ENCODE data around the gene LZTS3.
"Not testable (repeated sequence)": the region's sequence is repeated elsewhere in the genome, so short reads cannot be mapped to it uniquely, and the experiment has no call there.

LZTS3 gene

DNA sequence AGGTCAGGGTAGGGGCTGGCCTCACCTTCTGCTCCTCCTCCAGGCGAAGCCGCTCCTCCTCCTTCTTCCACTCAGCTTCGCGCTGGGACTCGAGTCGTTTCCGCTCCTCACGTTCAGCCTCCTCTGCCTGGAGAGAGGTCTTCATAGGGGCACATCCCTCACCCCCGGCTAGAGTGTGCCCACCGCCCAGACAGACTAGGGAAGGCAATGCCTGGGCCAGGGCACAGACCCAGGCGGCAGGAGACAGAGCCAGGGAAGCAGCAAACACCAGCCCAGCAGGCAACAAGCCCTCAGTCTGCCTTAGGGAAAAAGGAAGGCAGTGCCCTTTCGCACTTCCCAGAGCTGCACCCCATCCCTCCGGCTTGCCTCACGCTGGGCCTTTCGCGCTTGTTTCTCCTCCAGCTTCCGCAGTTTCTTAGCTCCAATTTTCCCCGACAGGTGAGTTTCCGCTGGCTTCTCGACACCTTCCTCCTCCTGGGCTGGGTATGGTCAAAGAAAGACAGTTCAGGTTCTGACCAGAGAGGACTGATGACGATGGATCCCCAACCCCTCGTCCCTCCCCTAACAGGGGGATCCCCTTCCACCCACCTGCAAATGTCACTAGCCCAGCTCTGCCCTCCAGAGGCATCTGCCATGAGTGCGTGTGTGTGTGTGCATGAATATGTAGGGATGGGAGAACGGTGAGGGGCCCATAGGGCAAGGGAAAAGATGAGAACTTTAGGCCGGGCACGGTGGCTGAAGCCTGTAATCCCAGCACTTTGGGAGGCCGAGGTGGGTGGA lies 26.8 kb upstream of the LZTS3 start:
- DNase-seq = no peak
- no peak for TF ChIP-seq GATA1 (IDR thresholded peaks at IDR 0.05; ENCODE audit: low read depth, low read length)
- no peak for TF ChIP-seq POLR2A (IDR thresholded peaks at IDR 0.05; ENCODE audit: low read length)

DNA sequence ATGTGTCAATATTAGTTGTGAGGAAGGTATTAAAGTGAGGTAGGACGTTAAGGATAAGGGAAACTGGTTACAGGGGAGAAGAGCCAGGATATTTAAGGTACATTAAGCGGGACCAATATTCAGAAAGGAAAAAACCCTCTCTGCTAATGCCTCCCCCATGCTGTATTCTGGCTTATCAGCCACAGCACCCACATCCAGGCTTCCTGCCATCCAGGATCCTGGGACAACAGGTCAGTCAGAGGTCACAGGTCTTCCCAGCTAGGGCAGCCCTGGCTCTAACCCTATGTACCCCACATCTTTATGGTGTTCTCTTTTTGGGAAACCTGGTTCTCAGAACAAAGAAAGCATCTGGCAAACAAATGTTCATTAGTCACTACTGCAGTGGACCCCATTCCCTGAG lies 25.9 kb upstream of the LZTS3 start:
- TF ChIP-seq GATA1 (IDR thresholded peaks at IDR 0.05; ENCODE audit: low read depth, low read length) (no peak), POLR2A (IDR thresholded peaks at IDR 0.05; ENCODE audit: low read length) (no peak)
- DNase-seq = no peak

DNA sequence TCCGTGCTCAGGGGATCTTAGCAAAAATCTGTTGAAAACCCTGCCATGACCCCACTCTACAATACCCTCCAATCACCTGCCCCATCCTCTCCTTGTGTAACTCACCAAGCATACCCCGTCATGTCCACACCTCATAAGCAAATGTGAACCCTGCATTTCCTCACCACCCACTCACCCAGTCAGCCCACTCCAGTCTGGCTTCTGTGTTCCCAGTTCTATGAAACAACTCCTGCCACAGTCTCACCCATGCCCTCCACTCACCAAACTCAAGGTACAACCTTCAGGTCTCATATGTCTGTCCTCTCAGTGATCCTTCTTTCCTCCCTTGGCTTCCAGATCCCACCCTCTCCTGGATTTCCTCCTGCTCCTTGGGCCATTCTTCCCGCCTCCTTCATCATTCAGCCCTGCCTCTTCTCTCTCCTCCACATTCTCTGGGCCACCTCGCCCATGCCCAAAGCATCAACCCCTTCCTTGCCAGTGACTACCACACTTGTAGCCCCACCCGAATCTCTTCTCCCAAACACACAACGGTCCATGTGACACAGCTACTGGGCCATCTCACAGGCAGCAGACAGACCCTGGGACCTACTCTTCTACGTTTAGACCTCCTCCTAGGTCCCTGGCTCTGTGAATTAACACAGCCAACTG lies 22.4 kb upstream of the LZTS3 start:
- no peak for TF ChIP-seq POLR2A (IDR thresholded peaks at IDR 0.05; ENCODE audit: low read length)
- no peak for TF ChIP-seq GATA1 (IDR thresholded peaks at IDR 0.05; ENCODE audit: low read depth, low read length)

DNA sequence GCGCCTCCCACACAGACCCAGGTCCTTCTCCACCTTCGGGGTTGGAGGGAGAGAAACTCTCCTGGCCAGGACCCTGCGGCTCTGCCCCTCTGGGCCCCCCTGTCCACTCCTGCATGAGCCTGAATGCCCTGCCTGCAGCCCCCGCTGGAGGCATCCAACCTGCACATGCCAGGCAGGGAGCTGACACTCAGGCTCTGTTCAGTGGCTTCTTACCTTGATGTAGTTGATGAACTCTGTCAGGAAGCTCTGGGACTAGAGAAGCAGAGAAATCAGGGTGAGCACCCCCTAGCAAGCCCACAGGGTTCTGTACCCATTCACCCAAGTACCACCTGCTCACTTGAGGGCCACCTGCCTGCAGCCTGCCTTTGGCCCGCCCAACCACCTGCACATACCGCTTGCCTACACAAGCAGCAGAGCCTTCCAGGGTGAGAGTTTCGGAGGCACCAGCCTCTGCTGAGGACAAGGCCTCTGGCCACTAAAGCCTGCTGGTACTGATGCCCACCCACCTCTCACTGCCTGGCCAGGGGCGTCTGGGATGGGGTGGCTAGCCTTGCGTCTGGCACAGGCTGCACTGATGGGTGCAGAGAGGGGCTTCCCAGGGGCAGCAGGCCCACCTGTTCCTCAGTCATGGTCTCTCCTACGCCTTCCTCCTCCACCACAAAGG lies 21.4 kb upstream of the LZTS3 start:
- TF ChIP-seq GATA1 (IDR thresholded peaks at IDR 0.05; ENCODE audit: low read depth, low read length) (no peak), POLR2A (IDR thresholded peaks at IDR 0.05; ENCODE audit: low read length) (no peak)
- no peak for DNase-seq

More for the DNA sequence above, 22.4 kb upstream of the LZTS3 start:
- DNase-seq = no peak

DNA sequence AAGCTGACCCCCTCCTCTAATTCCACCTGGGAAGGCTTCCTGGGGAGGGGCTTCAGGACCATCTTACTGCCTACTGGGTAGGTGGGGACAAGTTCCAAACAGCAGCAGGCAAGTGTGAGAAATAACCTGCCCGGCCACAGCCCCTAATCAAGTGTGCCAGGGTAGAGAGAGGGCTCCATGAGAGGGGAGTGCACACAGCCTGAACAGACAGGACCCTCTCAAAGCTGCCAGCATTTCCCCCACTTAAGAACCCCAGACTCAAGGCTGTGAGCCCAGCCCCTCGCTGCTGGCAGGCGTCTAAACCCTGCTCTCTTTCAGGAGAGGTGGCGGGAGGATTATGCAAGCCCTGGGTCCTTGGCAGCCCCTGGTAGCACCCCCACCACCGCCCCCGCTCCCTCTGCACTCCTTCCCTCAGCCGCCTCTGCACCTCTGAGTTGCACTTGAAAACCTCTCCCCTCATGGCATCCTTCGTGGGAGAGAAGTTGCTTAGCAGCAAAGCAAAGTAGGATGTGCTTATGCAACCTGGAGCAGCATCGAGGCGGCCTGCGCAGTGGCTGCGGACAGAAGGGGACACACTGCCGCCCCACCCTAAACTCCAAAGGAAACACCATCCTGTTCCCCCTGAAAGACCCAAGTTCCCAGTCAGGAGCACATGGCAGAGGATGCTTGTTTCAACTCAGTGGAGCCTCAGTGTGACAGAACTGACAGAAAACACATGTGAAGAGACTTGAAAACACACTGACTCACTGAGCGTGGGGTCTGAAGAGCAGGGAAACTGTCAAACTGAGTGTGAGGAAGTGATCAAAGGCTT lies 20.7 kb upstream of the LZTS3 start:
- TF ChIP-seq POLR2A (IDR thresholded peaks at IDR 0.05; ENCODE audit: low read length) (no peak), GATA1 (IDR thresholded peaks at IDR 0.05; ENCODE audit: low read depth, low read length) (no peak)
- DNase-seq = no peak

DNA sequence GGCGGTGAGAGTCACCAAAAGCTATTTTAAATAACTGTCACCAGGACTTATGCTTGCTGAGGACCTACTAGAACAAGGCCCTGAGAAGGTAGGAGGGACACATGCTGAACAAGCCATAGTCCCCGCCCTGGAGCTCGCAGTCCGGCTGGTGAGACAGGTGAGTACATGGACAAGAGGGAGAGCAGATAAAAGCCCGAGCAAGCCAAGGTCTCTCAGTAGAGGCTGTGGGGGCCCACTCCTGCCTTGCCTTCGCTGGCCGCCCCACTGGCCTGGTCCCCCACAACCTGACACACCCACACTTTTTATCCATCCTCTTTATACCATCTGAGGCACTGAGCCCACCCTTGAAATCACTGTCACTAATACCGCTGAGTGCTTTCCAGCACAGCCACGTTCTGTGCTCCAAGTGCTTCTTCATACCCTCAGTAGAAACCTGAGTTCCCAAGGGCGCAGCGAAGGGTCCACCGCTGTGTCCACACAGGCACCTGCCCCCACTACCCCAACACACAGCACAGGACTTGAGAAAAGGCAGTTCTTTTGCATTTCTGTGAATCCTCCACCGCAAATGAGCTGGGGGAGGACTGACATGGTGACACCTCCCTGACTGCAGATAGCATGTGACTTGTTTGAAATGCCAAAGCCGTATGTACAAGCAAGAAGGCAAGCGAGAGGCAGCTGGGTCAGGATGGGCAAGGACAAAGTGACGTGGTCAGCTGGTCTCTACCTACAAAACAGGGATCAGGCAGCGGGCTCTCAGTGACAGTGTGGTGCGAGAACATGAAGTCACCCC lies 19.1 kb upstream of the LZTS3 start:
- no peak for DNase-seq
- TF ChIP-seq GATA1 (IDR thresholded peaks at IDR 0.05; ENCODE audit: low read depth, low read length) (no peak), POLR2A (IDR thresholded peaks at IDR 0.05; ENCODE audit: low read length) (no peak)

DNA sequence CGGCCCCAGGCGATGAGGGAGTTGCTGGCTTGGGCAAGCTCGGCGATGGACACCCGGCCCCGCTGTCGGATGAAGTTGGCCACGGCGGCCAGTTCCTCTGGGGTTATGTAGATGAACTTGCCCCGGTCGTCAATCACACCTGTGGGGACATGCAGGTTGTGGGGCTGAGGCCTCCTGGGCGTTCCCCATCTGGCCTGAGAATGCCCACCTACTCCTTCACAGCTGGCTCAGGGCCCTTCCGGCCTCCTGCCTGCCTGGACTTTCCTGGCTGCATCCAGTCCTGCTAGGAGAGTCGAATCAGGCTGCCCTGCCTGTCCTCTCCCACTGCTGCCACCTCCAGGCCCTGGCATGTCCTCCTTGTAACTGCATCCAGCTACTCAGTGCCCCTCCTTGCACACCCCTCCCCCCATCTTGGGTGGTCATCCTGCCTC lies 17.3 kb upstream of the LZTS3 start:
- no peak for TF ChIP-seq POLR2A (IDR thresholded peaks at IDR 0.05; ENCODE audit: low read length)
- no peak for TF ChIP-seq GATA1 (IDR thresholded peaks at IDR 0.05; ENCODE audit: low read depth, low read length)
- no peak for DNase-seq

DNA sequence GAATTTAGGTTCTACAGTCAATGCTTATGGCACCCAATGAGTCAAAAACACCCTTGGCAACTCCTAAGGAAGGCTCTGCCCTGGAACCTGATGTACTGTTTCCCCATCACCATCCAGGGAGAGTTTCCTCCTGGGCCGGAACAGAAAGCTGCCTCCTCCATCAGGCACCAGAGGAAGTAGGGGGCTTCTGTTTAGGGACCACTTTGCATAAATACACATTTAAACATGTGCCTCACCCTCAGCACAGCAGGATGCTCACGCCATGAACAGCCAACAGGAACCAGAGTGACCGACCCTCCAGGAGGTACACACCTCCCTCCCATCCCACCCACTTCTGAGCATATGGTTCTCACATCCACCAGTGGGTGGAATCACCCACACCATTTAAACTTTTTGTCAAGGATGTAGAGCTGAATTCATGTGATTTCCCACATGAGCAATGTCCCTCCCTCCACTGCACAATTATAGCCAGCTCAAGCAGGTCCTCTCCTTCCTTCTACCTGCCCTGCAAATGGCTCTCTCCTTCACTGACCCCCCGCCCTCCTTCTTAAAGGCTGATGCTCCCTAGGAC lies 16.3 kb upstream of the LZTS3 start:
- DNase-seq = no peak
- TF ChIP-seq GATA1 (IDR thresholded peaks at IDR 0.05; ENCODE audit: low read depth, low read length) = no peak
- no peak for TF ChIP-seq POLR2A (IDR thresholded peaks at IDR 0.05; ENCODE audit: low read length)

DNA sequence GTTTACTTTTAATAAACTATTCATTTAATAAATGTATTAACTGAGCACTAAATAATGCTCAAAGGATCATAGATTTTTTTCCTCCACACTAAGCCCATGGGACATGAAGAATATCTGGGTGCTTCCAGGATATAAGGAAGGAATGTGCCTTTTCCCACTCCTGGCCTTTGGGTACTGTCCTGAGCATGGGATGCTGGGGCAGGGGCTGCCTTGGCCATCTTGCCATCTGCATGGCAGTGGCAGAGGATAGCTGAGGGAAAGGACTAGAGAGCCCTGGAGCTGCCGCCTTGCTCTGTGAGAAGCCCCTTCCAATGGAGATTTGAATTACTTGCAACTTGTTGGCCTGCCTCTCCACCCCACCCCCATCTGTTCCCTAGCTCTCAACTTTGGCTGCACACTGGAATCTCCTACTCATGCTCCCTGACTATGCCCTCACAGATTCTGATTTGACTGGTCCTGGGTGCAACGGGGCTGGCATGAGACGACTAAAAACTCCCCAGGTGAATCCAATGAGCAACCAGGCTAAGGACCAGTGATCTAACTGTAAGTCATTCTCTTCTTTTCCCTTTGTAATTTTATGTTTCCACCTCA lies 15.6 kb upstream of the LZTS3 start:
- TF ChIP-seq POLR2A (IDR thresholded peaks at IDR 0.05; ENCODE audit: low read length) = no peak
- no peak for TF ChIP-seq GATA1 (IDR thresholded peaks at IDR 0.05; ENCODE audit: low read depth, low read length)
- no peak for DNase-seq

DNA sequence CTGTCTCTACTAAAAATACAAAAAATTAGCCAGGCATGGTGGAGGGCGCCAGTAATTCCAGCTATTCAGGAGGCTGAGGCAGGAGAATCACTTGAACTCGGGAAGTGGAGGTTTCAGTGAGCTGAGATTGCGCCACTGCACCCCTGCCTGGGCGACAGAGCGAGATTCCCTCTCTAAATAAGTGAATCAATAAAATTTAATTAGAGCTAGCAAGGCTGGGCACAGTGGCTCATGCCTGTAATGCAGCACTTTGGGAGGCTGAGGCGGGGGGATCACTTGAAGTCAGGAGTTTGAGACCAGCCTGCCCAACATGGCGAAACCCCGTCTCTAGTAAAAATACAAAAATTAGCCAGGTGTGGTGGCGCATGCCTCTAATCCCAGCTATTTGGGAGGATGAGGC lies 14.5 kb upstream of the LZTS3 start:
- DNase-seq = not testable (repeated sequence)

DNA sequence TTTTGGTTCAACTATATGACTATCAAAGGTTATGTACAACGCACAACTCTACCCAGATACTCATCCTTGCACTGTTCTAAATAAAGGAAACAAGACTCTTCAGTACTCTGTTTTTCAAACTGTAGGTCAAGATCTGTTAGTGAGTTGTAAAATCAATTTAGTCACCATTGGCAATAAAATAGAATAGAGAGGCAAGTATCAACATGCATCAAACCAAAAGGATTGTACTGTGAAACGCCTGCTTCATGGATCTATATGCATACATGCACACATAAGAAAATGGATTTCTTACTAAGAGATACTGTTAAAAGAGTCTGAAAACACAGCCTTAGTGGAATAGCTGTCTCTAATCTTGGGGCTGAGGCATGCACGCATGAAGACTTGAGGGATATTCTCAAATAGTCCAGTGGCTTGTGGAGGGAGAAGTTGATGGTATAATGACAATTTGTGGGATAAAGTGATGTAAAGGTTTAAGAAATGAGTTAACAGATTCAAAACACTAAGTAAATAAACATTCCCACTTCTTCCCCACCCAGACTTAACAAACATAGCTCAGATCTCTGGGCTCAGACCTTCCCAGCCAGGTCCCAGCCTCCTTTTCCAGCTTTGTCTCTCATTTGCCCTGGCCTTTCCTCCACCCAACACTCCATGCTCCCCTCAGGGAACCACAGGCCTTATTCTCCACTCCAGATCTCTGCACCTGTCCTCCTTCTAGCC lies 10.7 kb upstream of the LZTS3 start:
- DNase-seq = no peak
- TF ChIP-seq POLR2A (IDR thresholded peaks at IDR 0.05; ENCODE audit: low read length) = no peak
- TF ChIP-seq GATA1 (IDR thresholded peaks at IDR 0.05; ENCODE audit: low read depth, low read length) = no peak

DNA sequence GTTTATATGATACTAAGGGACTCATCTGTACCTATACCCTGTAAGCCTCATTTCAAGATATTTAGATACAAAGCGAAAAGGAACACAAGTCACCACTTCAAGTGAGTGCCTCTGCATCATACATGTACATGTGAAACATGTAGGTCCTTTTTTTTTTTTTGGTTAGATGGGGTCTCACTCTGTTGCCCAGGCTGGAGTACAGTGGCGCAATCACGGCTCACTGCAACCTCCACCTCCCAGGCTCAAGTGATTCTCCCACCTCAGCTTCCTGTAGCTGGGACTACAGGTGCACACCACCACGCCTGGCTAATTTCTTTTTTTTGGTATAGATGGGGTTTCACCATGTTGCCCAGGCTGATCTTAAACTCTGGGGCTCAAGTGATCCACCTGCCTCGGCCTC lies 9.1 kb upstream of the LZTS3 start:
- not testable (repeated sequence) for DNase-seq

All from erythroblast (primary cell).